Measurements from ENCODE around the gene USP6NL.
"Not testable (repeated sequence)": the region's sequence is repeated elsewhere in the genome, so short reads cannot be mapped to it uniquely, and the experiment has no call there.

The USP6NL gene

GRCh38 chr10:11611248-11612020, at the start of gene USP6NL:
Gene USP6NL, minus strand, starts transcription at chr10:11611650. Its CDS starts 14,016 bp downstream, at chr10:11597634.
- DNase-seq = peak; percentile 78

GRCh38 chr10:11658801-11659368, 47.4 kb upstream of the USP6NL start:
- no peak for DNase-seq

GRCh38 chr10:11655836-11656235, 44.4 kb upstream of the USP6NL start:
- DNase-seq = no peak

GRCh38 chr10:11654659-11655058, 43.2 kb upstream of the USP6NL start:
- DNase-seq = no peak

- no peak for DNase-seq
These were observed 42.5 kb upstream of the USP6NL start for GRCh38 chr10:11653758-11654471.

- DNase-seq = no peak
These were observed 36.2 kb upstream of the USP6NL start for GRCh38 chr10:11647676-11648075.

GRCh38 chr10:11646450-11646849, 35.0 kb upstream of the USP6NL start:
- DNase-seq = no peak

- no peak for DNase-seq
These were observed 31.6 kb upstream of the USP6NL start for GRCh38 chr10:11643039-11643438.

GRCh38 chr10:11642566-11642965, 31.1 kb upstream of the USP6NL start:
- no peak for DNase-seq

GRCh38 chr10:11639849-11640764, 28.7 kb upstream of the USP6NL start:
- DNase-seq = no peak

GRCh38 chr10:11639362-11639761, 27.9 kb upstream of the USP6NL start:
- DNase-seq = no peak

GRCh38 chr10:11638055-11638698, 26.7 kb upstream of the USP6NL start:
- DNase-seq = no peak

- DNase-seq = no peak
These were observed 25.4 kb upstream of the USP6NL start for GRCh38 chr10:11636697-11637303.

GRCh38 chr10:11631890-11632587, 20.6 kb upstream of the USP6NL start:
- no peak for DNase-seq

- DNase-seq = no peak
These were observed 19.8 kb upstream of the USP6NL start for GRCh38 chr10:11631291-11631690.

- DNase-seq = no peak
These were observed 18.3 kb upstream of the USP6NL start for GRCh38 chr10:11629731-11630130.

- not testable (repeated sequence) for DNase-seq
These were observed 16.5 kb upstream of the USP6NL start for GRCh38 chr10:11627941-11628340.

GRCh38 chr10:11626071-11626470, 14.6 kb upstream of the USP6NL start:
- no peak for DNase-seq

- DNase-seq = no peak
These were observed 13.7 kb upstream of the USP6NL start for GRCh38 chr10:11625019-11625735.

GRCh38 chr10:11617233-11617632, 5.8 kb upstream of the USP6NL start:
- no peak for DNase-seq

GRCh38 chr10:11616021-11616420, 4.6 kb upstream of the USP6NL start:
- DNase-seq = no peak

Measured in NCI-H1436 (cell line).